ENCODE results near the gene TMED9.

GRCh38 chr5:177568326-177568725 is 23.7 kb upstream of the TMED9 start:
- TF ChIP-seq EP300 (IDR thresholded peaks at IDR 0.05) (no peak), CTCF (IDR thresholded peaks at IDR 0.05) (no peak)

Data from tibial nerve (tissue), 4 donors.